ENCODE measurements around the gene PDE6D. TPM values are rescaled to one million over a fixed set of nuclear protein-coding genes. Genes with fewer than 3 reads are reported as not detected.

The PDE6D gene
- polyA plus RNA-seq, 4 donors: 26.0 to 28.9 (median 27.4) TPM

- DNase-seq (ENCODE audit: low read depth in 4 of 4, low spot score in 3 of 4): no peak
Measured at GRCh38 chr2:231685349-231686191, 95.5 kb downstream of the PDE6D start.

- DNase-seq (ENCODE audit: low read depth in 4 of 4, low spot score in 3 of 4): no peak
Measured at GRCh38 chr2:231684314-231685223, 96.5 kb downstream of the PDE6D start.

GRCh38 chr2:231683292-231684235, 97.5 kb downstream of the PDE6D start:
- no peak for DNase-seq (ENCODE audit: low read depth in 4 of 4, low spot score in 3 of 4)

GRCh38 chr2:231682603-231683291, 98.3 kb downstream of the PDE6D start:
- DNase-seq (ENCODE audit: low read depth in 4 of 4, low spot score in 3 of 4): no peak

Other genes starting within 250 kb of the PDE6D start
- not detected for gene TEX44, start 188.4 kb downstream of the PDE6D start, polyA plus RNA-seq (ENCODE audit: insufficient read length in 4 of 4)
- 1,000 to 10,000 TPM; 1,725 to 2,255 (median 2,069) TPM for gene PTMA, start 72.8 kb downstream of the PDE6D start, polyA plus RNA-seq (ENCODE audit: insufficient read length in 4 of 4)
- 10 to 100 TPM; 45.3 to 68.1 (median 53.7) TPM for gene COPS7B, start 5.2 kb upstream of the PDE6D start, polyA plus RNA-seq (ENCODE audit: insufficient read length in 4 of 4)
- 1 to 10 TPM in 1 of 4 donors, under 1 TPM in 3; 0.16 to 1.5 (median 0.34) TPM for gene NPPC, start 145.1 kb upstream of the PDE6D start, polyA plus RNA-seq (ENCODE audit: insufficient read length in 4 of 4)
- gene DIS3L2, start 180.4 kb upstream of the PDE6D start, polyA plus RNA-seq (ENCODE audit: insufficient read length in 4 of 4): 10 to 100 TPM; 26.5 to 42.7 (median 33.0) TPM

Data from left renal pelvis (tissue), 4 donors.